H7 (cell line): ENCODE data around the gene PRKAA1. TPM values are rescaled to one million over a fixed set of nuclear protein-coding genes. Genes with fewer than 3 reads are reported as not detected.
A peak's percentile ranks its signal among the peaks of the same experiment; 100 is the strongest.

ENCODE experiments used
- DNase-seq: peaks from one replicate; pipeline ENCODE4 v3.0.0; 2012
- H3K27me3 ChIP-seq: 2 replicates; pipeline ENCODE4 v1.6.0; 2011; ENCODE audit warnings: mild to moderate bottlenecking, low read length; ENCODE audit not compliant: control insufficient read depth, insufficient read depth
- H3K36me3 ChIP-seq: replicated peaks from 2 replicates; pipeline ENCODE4 v1.5.1; 2011; ENCODE audit warnings: low read length; ENCODE audit not compliant: control insufficient read depth, insufficient read depth
- H3K4me3 ChIP-seq: 2 replicates; pipeline ENCODE4 v1.5.1; 2011; ENCODE audit warnings: low read depth, mild to moderate bottlenecking, control low read depth, low read length, moderate library complexity; ENCODE audit not compliant: insufficient read depth
- total RNA-seq: library from RNA; depleted of rRNA; stranded (reverse); fragments of >200 nt; shearing (Covaris generic); gene quantifications from 2 replicates; pipeline ENCODE4 v1.2.3, GENCODE V29; 2014; rRNA removed

PRKAA1 gene
- 30.2 and 46.5 TPM in 2 replicates for total RNA-seq

DNA sequence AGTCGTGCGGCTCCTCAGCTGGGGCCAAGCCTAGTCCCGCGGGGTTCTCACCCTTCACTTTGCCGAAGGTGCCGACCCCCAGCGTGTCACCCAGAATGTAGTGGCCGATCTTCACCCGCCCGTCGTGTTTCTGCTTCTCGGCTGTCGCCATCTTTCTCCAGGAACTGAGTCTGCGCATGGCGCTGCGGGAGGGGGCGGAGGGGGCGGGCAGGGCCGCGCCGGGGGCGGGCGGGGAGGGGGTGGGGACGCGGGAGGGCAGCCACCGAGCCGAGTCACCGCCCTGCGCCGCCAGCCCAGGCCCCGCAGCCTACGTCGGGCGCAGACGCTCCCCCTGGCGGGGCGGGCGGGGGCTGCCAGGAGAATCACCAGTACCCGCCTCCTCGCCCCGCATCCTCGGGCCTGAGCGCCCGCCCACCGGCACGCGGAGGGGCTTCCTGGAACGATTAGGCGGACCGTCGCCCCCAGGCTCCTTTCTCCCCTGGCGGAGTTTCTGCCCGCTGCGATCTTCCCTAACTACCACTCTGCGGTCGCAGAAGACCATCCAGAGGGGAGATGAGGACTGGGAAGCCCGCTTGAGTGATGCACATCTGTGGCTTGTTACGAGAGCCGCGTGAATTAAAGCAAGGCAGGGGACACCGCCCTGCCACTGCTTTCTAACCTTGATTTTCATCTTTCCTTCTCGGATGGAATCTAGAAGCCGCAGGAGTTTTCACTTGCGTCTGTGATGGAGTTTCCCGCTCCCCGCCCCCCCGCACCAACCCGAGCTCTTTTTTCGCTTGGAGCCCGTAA is at the start of gene PRKAA1:
Gene PRKAA1, minus strand, starts transcription at position 363 of the 789 bp plus-strand sequence. Its CDS starts 185 bp downstream, at position 178.
- DNase-seq: peak; percentile 97
- H3K36me3 ChIP-seq: no peaks in the 10 kb centered on the region
- no peaks in the 10 kb centered on the region for H3K27me3 ChIP-seq
- H3K4me3 ChIP-seq: peak within 1 kb of the TSS; percentile 99

DNA sequence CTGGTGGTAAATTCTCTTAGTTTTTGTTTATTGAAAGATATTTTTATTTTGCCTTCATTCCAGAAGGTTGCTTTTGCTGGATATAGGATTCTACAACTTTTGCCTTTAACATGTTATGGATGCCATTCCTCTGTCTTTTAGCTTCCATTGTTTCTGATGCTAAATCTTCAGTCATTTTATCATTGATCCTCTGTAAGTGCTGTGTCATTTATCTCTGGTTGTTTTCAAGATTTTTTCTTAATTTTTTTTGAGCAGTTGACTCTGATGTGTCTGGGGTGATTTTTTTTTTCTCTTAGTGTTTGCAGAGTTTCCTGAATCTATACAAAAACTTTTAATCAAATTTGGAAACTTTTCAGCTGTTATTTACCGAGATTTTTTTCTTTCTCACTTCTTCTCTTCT is 49.4 kb upstream of the PRKAA1 start:
- H3K27me3 ChIP-seq: no peaks in the 10 kb centered on the region
- DNase-seq: no peak
- H3K4me3 ChIP-seq: no peak overlapping the region
- no peaks in the 10 kb centered on the region for H3K36me3 ChIP-seq

DNA sequence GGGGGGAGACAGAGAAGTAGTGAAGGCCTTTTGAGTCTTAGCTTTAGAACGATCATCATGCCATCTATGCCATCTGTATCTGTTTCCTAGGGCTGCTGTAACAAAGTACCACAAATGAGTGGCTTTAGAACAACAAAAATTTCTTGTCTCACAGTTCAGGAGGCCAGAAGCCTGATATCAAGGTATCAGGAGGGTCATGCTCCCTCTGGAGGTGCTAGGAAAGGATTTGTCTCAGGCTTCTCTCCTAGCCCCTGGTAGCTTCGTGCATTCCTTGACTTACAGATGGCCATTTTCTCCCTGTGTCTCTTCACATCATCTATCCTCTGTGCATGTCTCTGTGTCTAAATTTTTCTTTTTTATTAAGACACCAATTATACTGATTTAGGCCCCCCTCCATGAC is 48.2 kb upstream of the PRKAA1 start:
- Histone ChIP-seq H3K4me3 (no peak overlapping the region), H3K36me3 (no peaks in the 10 kb centered on the region), H3K27me3 (no peaks in the 10 kb centered on the region)
- no peak for DNase-seq

DNA sequence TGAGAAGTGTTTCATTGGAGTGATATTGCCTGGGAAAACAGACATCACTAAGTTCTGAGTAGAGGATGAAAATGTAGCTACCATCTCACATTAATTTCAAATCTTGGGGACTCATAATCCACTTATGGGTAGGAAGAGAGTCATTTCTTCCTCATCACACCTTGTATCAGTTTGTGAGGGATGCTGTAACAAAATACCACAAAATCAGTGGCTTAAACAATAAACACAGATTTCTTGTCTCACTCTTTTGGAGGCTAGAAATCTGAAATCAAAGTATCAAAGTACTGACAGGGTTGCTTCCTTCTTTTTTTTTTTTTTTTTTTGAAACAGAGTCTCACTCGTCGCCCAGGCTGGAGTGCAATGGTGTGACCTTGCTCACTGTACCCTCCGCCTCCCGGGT is 46.4 kb upstream of the PRKAA1 start:
- H3K27me3 ChIP-seq: no peaks in the 10 kb centered on the region
- no peaks in the 10 kb centered on the region for H3K36me3 ChIP-seq
- H3K4me3 ChIP-seq: no peak overlapping the region
- no peak for DNase-seq

DNA sequence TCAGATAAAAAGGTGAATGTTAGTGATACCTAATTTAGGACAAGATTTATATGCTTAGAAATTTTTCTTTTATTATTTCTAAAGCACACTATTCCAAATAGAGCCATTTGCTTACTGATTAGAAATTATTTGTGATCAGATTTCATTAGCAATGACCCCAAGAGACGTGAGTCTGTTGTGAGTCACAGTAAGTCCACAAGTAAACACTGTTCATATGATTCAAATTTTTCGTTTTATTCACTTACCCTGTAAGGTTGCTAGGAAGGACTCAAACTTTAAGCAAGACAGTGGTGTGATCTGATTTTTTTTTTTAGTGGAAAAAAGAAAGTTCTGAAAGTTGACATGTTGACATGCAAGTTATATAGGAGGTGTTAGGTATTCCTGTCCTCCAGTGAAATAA is 44.2 kb upstream of the PRKAA1 start:
- H3K4me3 ChIP-seq: no peak overlapping the region
- H3K36me3 ChIP-seq: no peaks in the 10 kb centered on the region
- H3K27me3 ChIP-seq: no peaks in the 10 kb centered on the region
- DNase-seq: no peak

DNA sequence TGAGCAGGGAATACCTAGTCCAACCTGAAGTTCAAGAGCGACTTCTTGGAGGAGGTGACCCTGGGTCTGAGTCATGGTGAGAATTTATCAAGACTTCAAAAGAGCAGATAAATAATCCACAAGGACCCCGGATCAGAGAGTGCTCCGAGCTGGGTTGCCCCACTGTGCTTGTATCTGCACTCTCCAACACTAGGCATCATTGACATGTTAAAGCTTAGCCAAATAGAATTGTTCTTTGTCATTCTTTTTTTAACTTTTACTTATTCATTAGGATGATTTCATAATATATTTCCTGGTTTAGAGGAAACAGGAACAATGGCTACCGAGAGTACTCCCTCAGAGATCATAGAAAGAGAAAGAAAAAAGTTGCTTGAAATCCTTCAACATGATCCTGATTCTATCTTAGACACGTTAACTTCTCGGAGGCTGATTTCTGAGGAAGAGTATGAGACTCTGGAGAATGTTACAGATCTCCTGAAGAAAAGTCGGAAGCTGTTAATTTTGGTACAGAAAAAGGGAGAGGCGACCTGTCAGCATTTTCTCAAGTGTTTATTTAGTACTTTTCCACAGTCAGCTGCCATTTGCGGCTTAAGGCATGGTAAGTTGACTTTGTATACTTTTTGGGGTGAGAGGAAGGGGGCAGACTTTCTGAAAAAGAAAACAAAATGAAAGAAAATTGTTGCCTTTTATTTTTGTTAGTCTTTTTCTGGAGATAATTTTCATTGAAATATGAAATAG is 43.1 kb upstream of the PRKAA1 start, which contains the start of gene CARD6:
Gene CARD6, plus strand, starts transcription at position 300 of the 738 bp plus-strand sequence. Its CDS starts 16 bp downstream, at position 316.
- H3K27me3 ChIP-seq: no peaks in the 10 kb centered on the region
- DNase-seq: peak; percentile 16
- peak within 1 kb of the TSS; percentile 13; the same call in 1 of the 2 replicates for H3K4me3 ChIP-seq
- no peaks in the 10 kb centered on the region for H3K36me3 ChIP-seq

DNA sequence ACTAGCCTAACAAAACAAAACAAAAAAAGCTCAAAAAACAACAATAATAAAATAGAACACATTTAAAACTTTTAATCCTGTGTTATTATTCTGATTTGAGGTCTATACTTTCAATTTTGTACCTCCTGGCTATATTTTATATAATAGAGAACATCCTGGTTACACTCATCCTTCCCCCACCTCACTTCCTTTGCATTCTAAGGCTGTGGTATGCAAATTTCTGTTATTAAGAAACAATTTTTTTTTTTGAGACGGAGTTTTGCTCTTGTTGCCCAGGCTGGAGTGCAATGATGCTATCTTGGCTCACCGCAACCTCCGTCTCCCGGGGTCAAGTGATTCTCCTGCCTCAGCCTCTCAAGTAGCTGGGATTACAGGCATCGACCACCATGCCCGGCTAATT is 39.9 kb upstream of the PRKAA1 start:
- DNase-seq: no peak
- H3K4me3 ChIP-seq: no peak overlapping the region
- peaks cover 9% of the 10 kb centered on the region for H3K36me3 ChIP-seq
- no peaks in the 10 kb centered on the region for H3K27me3 ChIP-seq

DNA sequence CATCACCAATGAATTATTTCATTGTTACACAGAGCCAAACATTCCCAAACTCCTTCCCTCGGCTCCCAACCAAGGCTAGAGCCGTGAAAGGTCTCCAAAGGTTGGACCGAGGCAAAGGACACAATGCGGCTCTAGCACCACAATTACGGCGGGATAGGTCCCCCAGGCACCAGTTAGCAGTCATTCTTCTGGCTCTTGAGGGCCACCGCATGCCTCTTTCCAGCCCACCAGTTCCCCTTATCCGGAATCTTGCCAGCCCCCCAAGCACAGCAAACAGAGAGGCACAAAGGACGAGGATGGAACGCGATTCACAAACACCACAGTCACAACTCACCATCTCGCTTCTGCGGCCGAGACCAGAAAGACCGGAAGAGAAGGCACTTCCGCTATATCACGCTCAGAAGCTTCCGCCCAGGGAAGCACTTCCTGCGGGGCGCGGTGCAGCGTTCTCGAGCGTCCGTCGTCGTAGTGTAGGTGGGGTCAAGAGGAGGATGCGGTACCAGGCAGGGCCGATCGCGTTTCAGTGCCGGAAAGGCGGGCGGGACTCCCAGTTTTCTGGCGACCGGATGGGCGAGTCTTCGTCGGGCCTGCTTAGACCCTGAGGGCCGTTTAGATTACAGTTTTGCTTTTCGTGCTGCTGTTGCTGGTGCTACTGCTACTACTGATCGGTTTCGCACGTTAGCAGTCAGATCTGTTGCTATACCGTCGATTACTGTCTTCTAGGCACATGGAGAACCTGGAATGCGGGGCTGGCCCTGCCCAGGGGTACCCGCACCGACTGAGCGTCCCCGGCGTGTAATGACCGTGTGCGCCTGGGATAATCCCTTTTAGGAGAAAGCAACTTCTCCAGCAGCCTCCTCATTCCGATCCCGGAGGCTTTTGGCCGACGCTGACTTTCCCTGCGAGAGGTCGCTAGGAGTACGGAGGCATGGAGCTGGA is 36.9 kb upstream of the PRKAA1 start, which contains the start of gene RPL37:
Gene RPL37, minus strand, starts transcription at position 374 of the 939 bp plus-strand sequence. Its CDS starts 37 bp downstream, at position 337.
- Histone ChIP-seq H3K27me3 (no peaks in the 10 kb centered on the region), H3K4me3 (peak within 1 kb of the TSS; percentile 83), H3K36me3 (peaks cover 36% of the 10 kb centered on the region)
- peak; percentile 90 for DNase-seq

DNA sequence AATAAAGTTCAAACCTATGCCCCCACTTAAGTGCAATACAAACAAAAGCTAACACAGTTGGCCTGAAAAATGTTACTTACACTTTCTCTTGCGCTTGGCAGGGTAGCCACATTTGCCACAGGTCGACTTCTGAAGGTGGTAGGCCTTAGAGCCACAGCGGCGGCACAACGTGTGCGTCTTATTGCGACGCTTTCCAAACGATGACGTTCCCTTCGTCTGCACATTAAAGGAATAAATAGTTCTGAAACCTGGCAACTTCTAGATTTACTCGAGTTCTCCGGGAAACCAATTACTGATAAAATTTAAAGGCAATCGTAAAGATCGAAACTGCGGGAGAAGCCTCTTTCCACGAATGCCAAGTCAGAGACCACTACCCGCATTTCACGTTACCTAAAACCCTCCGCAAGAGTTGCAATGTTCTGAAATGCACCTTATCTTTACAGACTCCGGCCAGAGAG is 36.2 kb upstream of the PRKAA1 start:
- Histone ChIP-seq H3K36me3 (peaks cover 41% of the 10 kb centered on the region), H3K4me3 (peak overlapping the region; percentile 83), H3K27me3 (no peaks in the 10 kb centered on the region)
- DNase-seq: no peak

DNA sequence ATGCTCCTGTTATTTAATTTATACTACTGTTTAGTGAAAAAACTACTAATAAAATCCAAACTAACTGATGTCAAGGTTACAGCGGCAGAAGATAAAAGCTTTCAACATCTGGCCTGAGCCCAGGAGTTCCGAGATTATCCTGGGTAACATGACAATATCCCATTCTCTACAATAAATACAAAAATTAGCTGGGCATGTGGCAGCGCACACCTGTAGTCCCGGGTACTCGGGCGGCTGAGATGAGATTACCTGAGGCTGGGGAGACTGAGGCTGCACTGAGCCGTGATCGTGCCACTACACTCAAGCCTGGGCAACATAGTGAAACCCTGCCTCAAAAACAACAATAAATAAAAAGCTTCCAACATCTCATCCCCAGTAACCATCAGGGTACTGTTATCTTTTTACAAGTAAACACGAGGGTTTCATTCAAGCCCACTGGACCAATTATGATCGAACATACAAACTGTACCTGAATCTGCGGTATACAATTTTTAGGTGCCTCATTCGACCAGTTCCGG is 35.6 kb upstream of the PRKAA1 start:
- Histone ChIP-seq H3K36me3 (peaks cover 46% of the 10 kb centered on the region), H3K4me3 (peak overlapping the region; percentile 83), H3K27me3 (no peaks in the 10 kb centered on the region)
- no peak for DNase-seq

DNA sequence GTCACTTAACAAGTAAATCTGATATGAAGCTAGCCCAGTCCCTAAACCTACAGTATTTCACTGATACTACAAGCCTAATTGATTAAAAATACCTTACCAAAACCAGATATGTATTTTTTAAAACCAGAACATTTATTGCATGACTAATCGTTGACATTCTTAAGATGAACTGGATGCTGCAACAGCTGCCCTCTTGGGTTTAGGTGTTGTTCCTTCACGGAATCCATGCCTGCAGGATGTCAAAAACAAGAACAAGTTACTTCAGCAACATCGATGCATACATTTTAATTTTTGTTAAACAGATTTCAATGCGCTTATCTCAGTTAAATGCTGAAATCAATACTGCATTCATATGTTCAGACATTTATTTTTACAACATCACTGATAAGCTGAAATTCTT is 34.2 kb upstream of the PRKAA1 start:
- Histone ChIP-seq H3K4me3 (no peak overlapping the region), H3K27me3 (no peaks in the 10 kb centered on the region), H3K36me3 (peaks cover 58% of the 10 kb centered on the region)
- no peak for DNase-seq

DNA sequence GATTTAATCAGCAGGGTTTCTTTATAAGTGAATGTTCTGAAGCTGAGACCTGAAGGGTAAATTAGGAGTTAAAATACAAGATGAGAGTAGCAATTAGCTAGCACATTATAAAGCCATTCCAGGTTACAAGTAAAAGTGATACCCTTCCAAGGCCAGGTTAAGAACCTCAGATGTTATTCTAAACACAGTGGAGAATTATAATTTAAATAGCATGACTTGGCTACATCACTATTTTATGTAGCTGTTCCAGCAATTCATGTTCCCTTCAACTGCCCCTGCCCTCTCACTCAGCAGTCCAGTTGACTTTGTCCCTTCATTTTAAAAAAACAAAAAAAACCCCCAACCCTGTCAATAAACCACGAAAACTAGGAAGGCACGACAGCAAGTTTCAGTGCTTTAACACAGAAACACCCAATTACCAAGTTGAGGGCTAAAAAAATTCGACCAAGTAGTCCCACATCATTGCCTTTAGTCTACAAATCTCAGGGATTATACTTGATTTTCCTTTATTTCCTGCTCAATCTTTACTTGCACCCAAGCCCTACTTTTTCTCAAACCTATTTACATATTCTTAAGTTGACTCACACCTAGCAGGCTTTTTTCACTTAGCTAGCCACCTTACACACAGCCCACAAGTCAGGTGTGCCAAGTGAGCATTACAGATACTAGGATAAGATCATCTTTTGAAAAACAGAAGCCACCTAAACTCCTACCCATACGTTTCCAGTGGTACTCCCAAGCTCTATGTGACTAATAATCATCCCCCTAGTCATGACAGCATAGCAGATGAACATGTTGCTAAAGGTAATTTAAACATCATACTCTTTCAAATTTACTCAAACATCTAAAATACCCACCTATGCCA is 33.4 kb upstream of the PRKAA1 start:
- no peak overlapping the region for H3K4me3 ChIP-seq
- no peaks in the 10 kb centered on the region for H3K27me3 ChIP-seq
- no peak for DNase-seq
- H3K36me3 ChIP-seq: peaks cover 64% of the 10 kb centered on the region
